Stimulated activated naive B cell treated with anti-CD40 and anti-IgM and Interleukin-4, amounts not matched to agents 10 μg/mL and 1 μg/mL and 100 μg/mL, for 72 hours (primary cell): ENCODE measurements around the gene PRKN.

Experiments used
- ATAC-seq, 2 donors: fragments of 150-1000 bp; cut with Tn5 transposase; replicated peaks; 2 replicates each; pipeline ENCODE4 v1.10.0; 2021; ENCODE audit warnings: moderate library complexity in 1 of 2
- DNase-seq: peaks from one replicate; pipeline ENCODE4 v3.0.0; 2021
- H3K27ac Mint-ChIP-seq: one replicate; pipeline ENCODE4 v1.8.0; 2022; ENCODE audit warnings: mild to moderate bottlenecking, mixed read lengths
- H3K27me3 Mint-ChIP-seq, 2 donors: one replicate each; pipeline ENCODE4 v1.8.0; 2022; ENCODE audit warnings: mixed read lengths in 2 of 2
- H3K36me3 Mint-ChIP-seq, 2 donors: one replicate each; pipeline ENCODE4 v1.8.0; 2022; ENCODE audit warnings: mixed read lengths in 2 of 2, mild to moderate bottlenecking in 1 of 2
- H3K4me1 Mint-ChIP-seq, 2 donors: one replicate each; pipeline ENCODE4 v1.8.0; 2022; ENCODE audit warnings: mixed read lengths in 2 of 2, mild to moderate bottlenecking in 1 of 2
- H3K4me3 Mint-ChIP-seq, 2 donors: one replicate each; pipeline ENCODE4 v1.8.0; 2022; ENCODE audit warnings: mild to moderate bottlenecking in 2 of 2, mixed read lengths in 2 of 2, moderate library complexity in 1 of 2
- H3K9me3 Mint-ChIP-seq, 2 donors: one replicate each; pipeline ENCODE4 v1.8.0; 2022; ENCODE audit warnings: mixed read lengths in 2 of 2, mild to moderate bottlenecking in 1 of 2

PRKN gene

GRCh38 chr6:161985876-161986423 is 741.6 kb downstream of the PRKN start:
- no peaks in the 10 kb centered on the region for H3K27me3 Mint-ChIP-seq
- ATAC-seq (no peak), DNase-seq (no peak)

GRCh38 chr6:161984713-161985112 is 742.9 kb downstream of the PRKN start:
- ATAC-seq (no peak), DNase-seq (no peak)
- Mint-ChIP-seq H3K9me3 (peaks cover 9 to 10% of the 10 kb centered on the region in 2 donors), H3K27ac (no peak overlapping the region), H3K4me1 (no peaks in the 10 kb centered on the region), H3K36me3 (peaks cover under 1% of the 10 kb centered on the region in 2 donors), H3K4me3 (no peak overlapping the region), H3K27me3 (no peaks in the 10 kb centered on the region)

More at GRCh38 chr6:161985876-161986423, 741.6 kb downstream of the PRKN start:
- H3K27ac Mint-ChIP-seq: no peak overlapping the region
- H3K9me3 Mint-ChIP-seq: peaks cover 16 to 17% of the 10 kb centered on the region in 2 donors
- no peak overlapping the region for H3K4me3 Mint-ChIP-seq
- H3K4me1 Mint-ChIP-seq: no peaks in the 10 kb centered on the region
- peaks cover 2 to 8% of the 10 kb centered on the region in 2 donors for H3K36me3 Mint-ChIP-seq

DNA sequence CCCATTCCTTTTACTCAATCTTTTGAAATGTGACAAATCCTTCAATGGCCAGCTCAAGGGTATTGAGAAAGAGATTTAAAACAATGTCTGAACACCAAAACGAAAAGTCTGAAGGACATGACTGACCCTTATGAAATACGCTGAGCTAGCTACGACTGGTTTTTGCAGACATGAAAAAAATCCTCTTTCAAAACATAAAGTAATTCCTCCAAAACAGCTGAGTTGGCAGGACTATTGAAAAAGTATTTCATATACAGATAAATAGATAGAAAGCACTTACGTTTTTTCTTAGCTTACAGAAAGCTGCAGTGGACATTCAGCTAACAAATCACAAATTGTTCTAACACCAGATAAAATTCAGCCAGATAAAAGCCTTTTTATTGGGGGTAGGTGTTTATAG is 751.0 kb downstream of the PRKN start:
- ATAC-seq (no peak), DNase-seq (no peak)
- H3K9me3 Mint-ChIP-seq: peaks cover 6 to 8% of the 10 kb centered on the region in 2 donors
- no peak overlapping the region for H3K27ac Mint-ChIP-seq
- H3K36me3 Mint-ChIP-seq: peaks cover 0 to 2% of the 10 kb centered on the region in 2 donors
- H3K4me3 Mint-ChIP-seq: no peak overlapping the region
- no peaks in the 10 kb centered on the region for H3K27me3 Mint-ChIP-seq
- no peaks in the 10 kb centered on the region for H3K4me1 Mint-ChIP-seq

GRCh38 chr6:161973064-161973463 is 754.5 kb downstream of the PRKN start:
- Mint-ChIP-seq H3K27me3 (no peaks in the 10 kb centered on the region), H3K4me3 (no peak overlapping the region), H3K36me3 (peaks cover 0 to 2% of the 10 kb centered on the region in 2 donors), H3K4me1 (no peaks in the 10 kb centered on the region), H3K9me3 (peaks cover 3% of the 10 kb centered on the region in 2 donors), H3K27ac (no peak overlapping the region)
- ATAC-seq: no peak
- no peak for DNase-seq

DNA sequence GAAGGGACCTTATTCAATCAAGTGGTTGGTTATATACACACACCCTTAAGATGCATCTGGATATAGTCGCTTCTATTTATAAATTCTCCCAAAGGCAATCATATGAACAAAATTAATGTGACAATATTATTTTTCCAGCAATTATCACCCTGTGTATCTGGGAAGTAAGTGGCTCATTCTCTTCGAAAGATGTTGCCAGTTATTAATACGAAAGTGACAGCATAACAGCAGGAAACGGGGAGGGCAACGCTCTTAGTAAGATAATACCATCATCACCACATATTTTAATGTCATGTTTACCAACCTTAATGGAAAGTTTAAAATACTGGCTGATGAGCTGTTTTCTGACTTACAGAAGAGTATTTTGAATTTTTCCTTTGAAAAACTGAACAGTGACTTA is 756.5 kb downstream of the PRKN start:
- H3K36me3 Mint-ChIP-seq: peaks cover 0 to 2% of the 10 kb centered on the region in 2 donors
- H3K4me1 Mint-ChIP-seq: no peaks in the 10 kb centered on the region
- DNase-seq: no peak
- no peaks in the 10 kb centered on the region for H3K27me3 Mint-ChIP-seq
- peaks cover 0 to 1% of the 10 kb centered on the region in 2 donors for H3K9me3 Mint-ChIP-seq
- H3K4me3 Mint-ChIP-seq: no peak overlapping the region
- ATAC-seq: no peak
- no peak overlapping the region for H3K27ac Mint-ChIP-seq

GRCh38 chr6:161963634-161964234 is 763.8 kb downstream of the PRKN start:
- ATAC-seq (no peak), DNase-seq (no peak)
- H3K4me1 Mint-ChIP-seq: no peaks in the 10 kb centered on the region
- H3K9me3 Mint-ChIP-seq: no peaks in the 10 kb centered on the region
- no peaks in the 10 kb centered on the region for H3K27me3 Mint-ChIP-seq
- no peak overlapping the region for H3K4me3 Mint-ChIP-seq
- H3K36me3 Mint-ChIP-seq: no peaks in the 10 kb centered on the region
- H3K27ac Mint-ChIP-seq: no peak overlapping the region

DNA sequence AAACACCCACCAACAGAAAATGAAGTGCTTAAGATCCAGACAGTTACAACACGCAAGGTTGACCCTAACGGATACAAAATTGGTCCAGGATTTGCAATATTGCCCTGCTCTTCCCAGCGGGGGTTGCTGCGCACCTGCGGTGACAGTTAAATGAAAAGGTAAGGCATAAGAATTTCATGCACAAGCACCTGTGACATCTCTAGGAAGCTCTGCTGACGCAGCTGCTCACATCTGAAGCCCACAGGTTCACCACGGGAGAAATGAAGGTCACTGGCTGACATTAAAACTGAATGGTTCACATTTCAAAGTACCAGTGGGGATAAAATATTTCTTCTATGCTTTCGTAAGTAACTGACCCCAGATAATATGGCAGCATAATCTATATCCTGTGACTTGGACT is 764.4 kb downstream of the PRKN start:
- H3K4me3 Mint-ChIP-seq: no peak overlapping the region
- H3K27ac Mint-ChIP-seq: no peak overlapping the region
- no peaks in the 10 kb centered on the region for H3K9me3 Mint-ChIP-seq
- no peaks in the 10 kb centered on the region for H3K36me3 Mint-ChIP-seq
- no peaks in the 10 kb centered on the region for H3K4me1 Mint-ChIP-seq
- DNase-seq (no peak), ATAC-seq (no peak)
- no peaks in the 10 kb centered on the region for H3K27me3 Mint-ChIP-seq

GRCh38 chr6:161961796-161962195 is 765.8 kb downstream of the PRKN start:
- no peak overlapping the region for H3K4me3 Mint-ChIP-seq
- H3K27me3 Mint-ChIP-seq: no peaks in the 10 kb centered on the region
- no peaks in the 10 kb centered on the region for H3K36me3 Mint-ChIP-seq
- H3K27ac Mint-ChIP-seq: no peak overlapping the region
- no peaks in the 10 kb centered on the region for H3K4me1 Mint-ChIP-seq
- DNase-seq (no peak), ATAC-seq (no peak)
- peaks cover 0 to 2% of the 10 kb centered on the region in 2 donors for H3K9me3 Mint-ChIP-seq

DNA sequence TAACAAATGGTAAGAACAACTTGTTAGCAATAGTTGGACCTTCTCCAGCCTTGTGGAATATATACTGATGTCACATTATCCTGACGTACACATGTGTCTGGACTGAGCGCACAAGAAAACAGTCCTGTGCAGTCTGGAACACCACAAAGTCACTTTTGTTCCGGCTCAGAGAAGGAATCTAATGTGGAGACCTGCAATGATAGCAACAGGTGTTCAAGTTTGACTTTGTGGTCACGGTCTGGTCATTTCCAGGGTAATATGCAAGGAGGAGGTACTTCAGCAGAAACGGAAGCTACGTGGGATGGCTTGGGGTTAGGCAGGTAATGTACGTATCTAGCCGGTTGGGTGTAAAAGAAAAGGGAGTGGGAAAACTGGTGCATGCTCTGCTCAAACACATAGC is 766.5 kb downstream of the PRKN start:
- no peaks in the 10 kb centered on the region for H3K36me3 Mint-ChIP-seq
- ATAC-seq: no peak
- H3K27me3 Mint-ChIP-seq: no peaks in the 10 kb centered on the region
- no peak overlapping the region for H3K27ac Mint-ChIP-seq
- no peak for DNase-seq
- no peak overlapping the region for H3K4me3 Mint-ChIP-seq
- H3K9me3 Mint-ChIP-seq: peaks cover 0 to 2% of the 10 kb centered on the region in 2 donors
- H3K4me1 Mint-ChIP-seq: no peaks in the 10 kb centered on the region

GRCh38 chr6:161959072-161959471 is 768.5 kb downstream of the PRKN start:
- Mint-ChIP-seq H3K27ac (no peak overlapping the region), H3K9me3 (peaks cover 0 to 2% of the 10 kb centered on the region in 2 donors), H3K27me3 (no peaks in the 10 kb centered on the region), H3K4me3 (no peak overlapping the region), H3K4me1 (no peaks in the 10 kb centered on the region), H3K36me3 (no peaks in the 10 kb centered on the region)
- no peak for ATAC-seq
- no peak for DNase-seq

DNA sequence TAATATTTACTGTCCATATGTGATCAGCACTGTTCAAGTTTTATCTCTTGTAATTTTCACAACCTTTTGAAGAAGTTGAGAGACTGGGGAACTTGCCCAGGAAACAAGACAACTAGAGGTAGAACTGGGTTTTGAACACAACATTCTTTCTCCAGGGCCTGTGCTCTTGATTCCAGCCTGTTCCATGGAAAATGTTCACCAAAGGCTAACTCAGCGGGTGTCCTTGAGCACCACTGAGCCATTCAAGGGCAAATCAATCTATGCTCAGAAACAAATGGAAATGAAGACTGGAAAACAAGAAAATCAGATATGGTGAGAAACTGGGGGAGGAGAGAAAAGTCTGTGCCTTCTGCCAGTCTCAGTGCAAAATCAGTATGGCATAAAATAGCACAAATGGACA is 771.5 kb downstream of the PRKN start:
- ATAC-seq (no peak), DNase-seq (no peak)
- Mint-ChIP-seq H3K27ac (no peak overlapping the region), H3K4me1 (no peaks in the 10 kb centered on the region), H3K36me3 (no peaks in the 10 kb centered on the region), H3K27me3 (no peaks in the 10 kb centered on the region), H3K9me3 (peaks cover 0 to 2% of the 10 kb centered on the region in 2 donors), H3K4me3 (no peak overlapping the region)

GRCh38 chr6:161954699-161955276 is 772.8 kb downstream of the PRKN start:
- H3K4me3 Mint-ChIP-seq: no peak overlapping the region
- H3K36me3 Mint-ChIP-seq: no peaks in the 10 kb centered on the region
- H3K27ac Mint-ChIP-seq: no peak overlapping the region
- DNase-seq (no peak), ATAC-seq (no peak)
- H3K9me3 Mint-ChIP-seq: peaks cover 4 to 6% of the 10 kb centered on the region in 2 donors
- no peaks in the 10 kb centered on the region for H3K27me3 Mint-ChIP-seq
- no peaks in the 10 kb centered on the region for H3K4me1 Mint-ChIP-seq

- no peak overlapping the region for H3K27ac Mint-ChIP-seq
- peaks cover 4 to 6% of the 10 kb centered on the region in 2 donors for H3K9me3 Mint-ChIP-seq
- H3K36me3 Mint-ChIP-seq: no peaks in the 10 kb centered on the region
- no peak for ATAC-seq
- no peaks in the 10 kb centered on the region for H3K27me3 Mint-ChIP-seq
- no peak for DNase-seq
- H3K4me1 Mint-ChIP-seq: no peaks in the 10 kb centered on the region
- H3K4me3 Mint-ChIP-seq: no peak overlapping the region
Observed at GRCh38 chr6:161954077-161954476, 773.5 kb downstream of the PRKN start.

GRCh38 chr6:161951126-161951525 is 776.4 kb downstream of the PRKN start:
- Mint-ChIP-seq H3K4me3 (no peak overlapping the region), H3K4me1 (no peaks in the 10 kb centered on the region), H3K9me3 (peaks cover 2 to 6% of the 10 kb centered on the region in 2 donors), H3K36me3 (no peaks in the 10 kb centered on the region), H3K27me3 (no peaks in the 10 kb centered on the region), H3K27ac (no peak overlapping the region)
- no peak for ATAC-seq
- no peak for DNase-seq

DNA sequence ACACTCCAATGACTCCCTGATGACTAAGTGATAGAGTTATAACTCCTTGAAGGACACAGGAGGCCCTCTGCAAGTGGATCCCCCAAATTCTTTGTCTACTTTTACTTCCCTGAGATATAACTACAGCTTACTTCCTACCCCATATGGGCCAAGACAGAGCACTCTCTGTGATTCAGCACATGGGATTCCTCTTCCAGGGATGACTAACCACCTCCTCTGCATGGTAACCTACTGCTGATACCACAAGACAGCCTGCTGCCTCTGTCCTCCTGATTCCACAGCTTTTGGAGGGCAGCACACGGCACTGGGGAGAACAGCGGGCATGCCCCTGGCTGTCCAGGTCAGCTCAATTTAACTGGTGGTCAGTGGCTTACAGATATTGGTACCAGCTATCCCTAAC is 778.0 kb downstream of the PRKN start:
- no peak for DNase-seq
- no peaks in the 10 kb centered on the region for H3K27me3 Mint-ChIP-seq
- H3K4me1 Mint-ChIP-seq: no peaks in the 10 kb centered on the region
- H3K36me3 Mint-ChIP-seq: no peaks in the 10 kb centered on the region
- H3K9me3 Mint-ChIP-seq: peaks cover 2 to 6% of the 10 kb centered on the region in 2 donors
- ATAC-seq: no peak
- no peak overlapping the region for H3K4me3 Mint-ChIP-seq
- H3K27ac Mint-ChIP-seq: no peak overlapping the region
